ENCODE measurements around the gene FOXI2.

Gene FOXI2

DNA sequence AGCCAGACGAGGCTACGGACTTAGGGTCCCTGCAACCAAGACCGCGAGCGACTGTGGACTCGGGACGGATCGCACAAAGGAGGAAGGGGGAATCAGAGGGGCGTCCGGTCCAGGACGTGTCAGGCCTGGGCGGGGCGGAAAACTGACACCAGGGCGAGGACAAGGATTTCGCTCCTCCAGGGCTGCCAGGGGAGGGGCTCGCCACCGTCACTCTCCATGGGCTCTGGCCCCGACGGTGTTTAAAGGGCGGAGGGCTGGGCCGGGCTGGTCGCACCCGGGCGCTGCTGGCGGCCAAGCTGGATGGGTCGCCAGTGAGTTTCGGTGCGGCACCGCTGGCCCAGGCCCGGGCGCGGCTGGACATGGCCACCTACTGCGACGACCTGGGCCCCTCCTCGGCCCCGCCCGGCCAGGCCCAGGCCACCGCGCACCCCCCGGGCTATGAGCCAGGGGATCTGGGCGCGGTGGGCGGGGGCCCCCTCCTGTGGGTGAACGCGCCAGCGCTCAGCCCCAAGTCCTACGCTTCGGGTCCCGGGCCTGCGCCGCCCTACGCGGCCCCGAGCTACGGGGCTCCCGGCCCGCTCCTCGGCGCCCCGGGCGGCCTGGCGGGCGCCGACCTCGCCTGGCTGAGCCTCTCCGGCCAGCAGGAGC, at the start of gene FOXI2:
TSS of gene FOXI2 (plus strand) at position 271 of the 648 bp plus-strand sequence. CDS start at position 360, 89 bp downstream.
- no peak for DNase-seq

DNA sequence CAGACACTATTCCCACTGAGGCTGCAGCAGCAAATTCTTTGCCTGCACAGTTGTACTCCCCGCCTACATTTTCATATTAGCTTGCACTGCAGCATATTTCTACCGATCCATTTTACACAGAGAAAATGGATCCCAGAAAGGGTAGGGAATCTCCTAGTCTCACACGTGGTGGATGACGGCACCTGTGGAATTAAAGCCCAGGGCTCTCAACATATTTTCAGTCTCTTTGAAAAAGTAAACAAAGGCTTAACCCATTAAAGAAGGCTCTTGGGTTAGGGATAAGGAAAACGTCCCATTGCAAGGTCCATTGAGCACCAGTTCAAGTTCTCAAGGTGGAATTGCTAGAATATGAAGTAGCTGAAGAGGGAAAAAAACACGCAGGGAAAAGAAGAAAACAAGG, 49.4 kb upstream of the FOXI2 start:
- DNase-seq, result no peak

DNA sequence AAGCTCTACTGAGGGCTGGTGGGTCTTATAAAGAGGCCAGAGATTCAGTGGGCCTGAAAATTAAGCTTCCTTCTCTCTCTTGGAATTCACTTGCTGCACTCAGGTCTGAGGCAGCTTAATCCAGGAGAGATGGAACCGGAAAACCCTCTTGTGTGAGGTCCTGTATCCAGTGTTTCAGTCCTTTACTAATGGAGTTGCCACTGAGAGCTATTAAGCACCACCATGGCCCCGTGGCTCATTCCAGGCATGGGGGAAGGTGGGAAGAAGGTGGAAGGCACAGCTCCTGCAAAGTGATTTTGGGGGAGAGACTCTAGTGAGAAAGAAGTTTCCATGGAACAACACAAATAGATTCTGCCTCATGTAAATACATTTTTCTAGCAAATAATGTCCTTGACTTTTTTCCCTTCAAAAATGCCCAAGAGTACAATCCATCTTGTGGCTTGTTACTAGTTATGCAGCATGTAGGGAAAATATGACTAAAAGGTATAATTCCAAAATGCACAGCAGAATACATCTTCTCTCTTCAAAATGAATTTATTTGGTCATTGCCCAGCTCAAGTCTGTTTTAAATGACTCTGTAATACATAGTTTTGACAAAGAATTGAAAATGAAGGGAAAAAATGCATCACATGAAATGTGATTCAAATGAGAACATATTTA, 46.7 kb upstream of the FOXI2 start:
- no peak for DNase-seq

DNA sequence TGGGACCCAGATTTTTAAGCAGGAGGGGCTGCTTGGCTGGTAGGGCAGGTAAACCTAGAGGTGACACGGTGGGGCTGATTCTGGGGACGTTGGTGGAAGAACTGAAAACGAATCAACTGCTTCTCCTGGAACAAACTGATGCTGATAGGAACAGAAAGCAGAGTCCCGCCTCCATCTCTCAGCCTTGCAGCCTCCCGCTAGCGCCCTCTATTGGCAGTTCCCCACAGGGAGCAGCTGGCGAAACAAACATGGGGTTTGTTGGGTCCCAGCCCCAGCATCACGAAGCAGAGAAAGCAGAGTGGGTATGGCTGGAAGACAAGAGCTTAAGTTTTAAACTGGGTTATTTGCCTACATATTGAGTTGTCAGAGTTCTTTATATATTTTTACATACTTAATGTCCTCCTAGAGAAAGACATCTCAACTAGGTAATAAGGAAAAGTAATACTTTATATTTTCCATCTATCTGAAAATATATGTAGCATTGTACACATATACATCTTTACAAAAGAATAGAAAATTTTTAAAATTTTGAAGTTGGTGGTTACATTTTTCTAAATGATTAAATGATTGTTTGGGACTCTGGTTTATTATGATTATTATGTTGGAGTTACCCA, 42.3 kb upstream of the FOXI2 start:
- peak; percentile 3 for DNase-seq

DNA sequence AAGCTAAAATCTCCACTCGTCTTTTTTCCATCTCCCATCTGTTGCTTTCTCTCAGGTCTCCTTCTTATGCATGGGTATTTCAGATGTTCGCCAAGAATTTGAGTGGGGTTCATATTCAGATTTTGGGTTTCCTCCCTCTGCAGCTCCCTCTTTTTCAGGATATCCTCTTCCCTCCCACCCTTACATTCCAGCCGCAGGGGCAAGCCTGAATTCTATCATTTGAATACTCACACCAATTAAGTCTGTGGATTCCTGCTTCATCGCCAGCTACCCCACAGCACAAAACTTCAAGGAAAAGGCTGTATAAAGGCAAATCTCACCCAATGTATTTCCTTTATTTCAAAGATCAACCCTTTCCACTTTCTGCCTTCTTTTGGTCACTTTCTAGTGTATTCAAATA, 41.6 kb upstream of the FOXI2 start:
- no peak for DNase-seq

DNA sequence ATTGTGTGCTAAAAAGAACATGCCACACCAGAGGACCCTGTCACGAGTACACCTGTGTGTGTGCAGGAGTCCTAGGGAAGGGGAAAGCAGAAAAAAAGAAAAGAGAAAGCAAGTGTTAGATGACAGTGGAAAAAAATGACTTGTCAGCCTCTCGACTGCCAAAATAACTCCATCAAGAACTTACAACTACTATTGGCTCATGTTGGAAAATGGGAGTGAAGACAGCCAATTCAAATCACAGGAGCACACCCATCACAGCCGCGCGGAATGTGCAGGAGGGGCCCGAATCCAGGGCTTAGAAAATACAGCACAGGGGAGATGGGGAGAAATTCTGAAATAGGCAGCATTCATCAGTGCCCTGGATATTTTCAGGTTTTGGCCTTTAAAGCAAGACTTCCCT, 38.1 kb upstream of the FOXI2 start:
- DNase-seq, result no peak

DNA sequence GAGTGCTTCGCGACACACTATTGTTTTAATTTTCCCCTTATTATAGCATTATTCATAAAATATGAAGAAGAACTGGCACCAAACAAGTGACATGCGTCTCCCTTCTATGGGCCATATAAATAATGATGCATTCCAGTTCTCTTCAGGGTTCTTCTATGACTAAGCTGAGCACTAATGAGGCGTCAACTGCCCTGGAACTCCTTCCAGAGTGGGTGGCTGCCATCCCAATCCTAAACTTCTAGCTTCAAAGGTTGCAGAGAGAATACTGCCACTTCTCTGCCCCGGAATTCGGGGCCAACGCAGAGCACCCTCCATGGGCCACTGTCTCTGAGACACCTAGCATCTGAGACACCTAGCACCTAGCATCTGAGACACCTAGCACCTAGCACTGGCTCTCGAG, 37.7 kb upstream of the FOXI2 start:
- no peak for DNase-seq

DNA sequence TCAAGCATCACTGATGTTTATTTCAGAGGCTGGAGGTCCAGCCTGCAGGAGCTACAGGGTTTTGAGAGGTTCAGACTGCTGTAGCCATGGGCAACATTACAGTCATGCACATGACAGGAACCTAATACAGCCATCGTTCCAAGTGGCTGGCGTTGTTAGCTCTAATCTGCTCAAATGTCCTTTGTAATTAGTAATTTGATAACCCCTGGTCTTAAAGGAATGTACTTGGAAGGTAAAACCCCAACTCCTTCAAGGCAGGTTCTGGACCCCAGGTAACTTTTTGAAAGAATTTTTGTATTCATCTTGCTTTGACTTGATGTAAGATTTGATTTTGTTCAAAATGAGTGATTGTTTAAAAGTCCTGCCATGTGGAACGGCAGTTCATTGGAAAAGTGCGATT, 34.7 kb upstream of the FOXI2 start:
- DNase-seq, result no peak

DNA sequence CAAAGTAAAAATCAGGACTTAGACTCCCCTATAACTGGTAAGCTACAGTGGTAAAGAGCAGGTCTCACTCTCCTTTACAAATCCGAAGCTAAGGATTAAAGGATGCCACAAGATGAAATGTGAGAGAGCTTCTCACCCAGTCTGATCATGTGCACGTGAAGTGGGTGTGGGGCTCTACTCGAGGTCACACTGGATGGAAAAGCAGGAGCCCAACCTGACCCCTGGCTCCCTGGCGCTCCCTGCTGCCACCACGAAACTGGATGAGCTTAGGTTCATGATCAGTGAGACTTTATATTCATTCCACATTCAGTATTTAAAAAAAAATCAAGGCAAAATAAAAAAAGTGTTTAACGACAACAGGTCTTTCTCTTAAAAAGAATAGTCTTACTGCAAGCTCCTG, 21.7 kb upstream of the FOXI2 start:
- no peak for DNase-seq

DNA sequence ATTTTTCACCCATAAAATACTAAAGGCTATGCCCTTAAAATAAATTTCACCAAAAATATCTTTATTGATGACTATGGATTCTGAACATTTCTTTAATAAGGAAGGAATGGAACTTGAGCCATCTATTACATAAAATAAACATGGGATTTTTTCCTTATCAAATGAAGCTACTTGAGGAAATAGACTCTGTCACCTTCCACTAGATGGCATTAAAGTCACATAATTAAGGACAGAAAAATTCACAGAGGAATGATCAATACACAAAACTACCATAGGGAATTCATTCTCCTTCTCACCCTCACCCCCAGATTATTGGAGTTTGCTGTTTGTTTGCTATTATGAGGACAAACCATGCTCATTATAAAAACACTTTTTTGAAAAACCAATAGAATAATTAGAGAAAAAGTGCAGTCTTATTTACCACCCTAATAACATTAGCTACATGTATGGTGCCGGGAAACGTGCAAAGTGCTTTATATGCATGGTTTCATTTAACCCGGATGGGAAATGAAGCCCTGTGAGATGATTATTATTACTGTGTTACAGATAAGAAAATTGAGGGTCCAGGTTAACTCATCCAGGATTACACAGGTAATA, 21.1 kb upstream of the FOXI2 start:
- DNase-seq, result no peak

DNA sequence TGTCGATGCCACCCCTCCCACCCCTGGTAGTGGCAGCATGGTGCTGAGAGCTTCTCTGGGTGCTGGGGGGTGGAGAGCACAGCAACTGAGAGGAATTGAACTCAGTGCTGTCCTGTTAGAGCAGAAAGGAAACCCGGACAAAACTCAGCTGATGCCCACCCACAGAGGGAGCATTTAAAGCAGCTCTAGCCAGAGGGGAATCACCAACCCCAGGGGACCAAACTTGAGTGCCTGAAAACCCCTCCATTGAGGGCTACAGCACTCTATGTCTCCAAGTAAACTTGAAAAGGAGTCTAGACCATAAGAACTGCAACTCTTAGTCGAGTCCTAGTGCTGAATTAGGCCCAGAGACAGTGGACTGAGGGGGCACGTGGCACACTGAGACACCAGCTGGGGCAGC, 16.8 kb upstream of the FOXI2 start:
- DNase-seq, result no peak

DNA sequence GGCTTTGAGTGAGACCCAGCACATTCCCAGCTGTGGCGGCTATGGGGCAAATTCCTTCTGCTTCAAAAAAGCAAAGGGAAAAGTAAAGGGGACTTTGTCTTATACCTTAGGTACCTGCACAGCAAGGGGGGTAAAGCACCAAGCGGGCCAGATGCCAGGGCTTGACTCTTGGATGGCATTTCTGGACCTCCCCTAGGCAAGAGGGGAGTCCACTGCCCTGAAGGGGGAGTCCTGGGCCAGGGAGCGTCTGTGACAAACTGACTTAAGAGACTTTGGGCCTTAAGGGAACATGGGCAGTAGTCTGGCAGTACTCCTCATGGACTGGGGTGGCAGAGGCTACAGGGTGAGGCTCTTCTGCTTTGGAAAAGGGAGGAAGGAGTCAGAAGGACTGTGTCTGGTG, 16.1 kb upstream of the FOXI2 start:
- DNase-seq, result no peak

DNA sequence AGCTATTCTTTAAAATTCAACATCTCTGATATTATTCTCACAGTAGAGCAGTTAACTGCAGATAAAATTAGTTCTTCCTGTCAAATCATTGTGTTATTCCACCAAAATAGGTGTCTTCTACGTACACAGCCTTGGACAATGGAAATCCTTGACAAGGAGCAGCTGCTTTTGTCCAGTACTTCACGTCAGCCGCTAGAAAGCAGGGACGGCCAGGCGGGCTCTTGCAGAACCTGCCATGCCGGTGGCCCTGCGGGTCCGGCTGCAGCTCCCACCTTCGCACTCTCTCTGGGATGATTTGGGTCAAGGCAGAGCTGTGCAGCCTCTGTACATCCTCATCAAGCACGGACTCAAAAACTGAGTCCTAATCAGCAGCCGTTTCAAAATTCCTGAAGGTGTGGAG, 2.2 kb upstream of the FOXI2 start:
- DNase-seq, result no peak

DNA sequence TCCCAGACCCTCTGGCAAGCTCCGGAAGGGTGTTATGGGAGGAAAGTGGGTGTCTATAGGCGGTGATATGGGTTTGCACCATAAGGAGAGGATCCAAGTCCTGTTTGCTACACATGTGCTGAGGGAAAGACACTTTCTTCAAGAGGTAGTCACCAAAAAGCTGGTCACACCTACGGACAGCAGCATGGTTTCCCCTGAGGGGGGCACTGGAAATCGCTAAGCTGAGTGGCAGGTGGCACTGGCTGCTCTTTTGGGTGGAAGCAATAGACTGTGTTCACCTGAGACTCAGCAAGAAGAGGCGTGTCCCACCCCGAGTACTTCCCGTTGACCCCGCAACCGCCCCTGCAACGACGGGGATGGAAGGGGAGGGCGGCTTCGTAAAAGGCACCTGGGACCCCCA, 1.8 kb upstream of the FOXI2 start:
- no peak for DNase-seq

DNA sequence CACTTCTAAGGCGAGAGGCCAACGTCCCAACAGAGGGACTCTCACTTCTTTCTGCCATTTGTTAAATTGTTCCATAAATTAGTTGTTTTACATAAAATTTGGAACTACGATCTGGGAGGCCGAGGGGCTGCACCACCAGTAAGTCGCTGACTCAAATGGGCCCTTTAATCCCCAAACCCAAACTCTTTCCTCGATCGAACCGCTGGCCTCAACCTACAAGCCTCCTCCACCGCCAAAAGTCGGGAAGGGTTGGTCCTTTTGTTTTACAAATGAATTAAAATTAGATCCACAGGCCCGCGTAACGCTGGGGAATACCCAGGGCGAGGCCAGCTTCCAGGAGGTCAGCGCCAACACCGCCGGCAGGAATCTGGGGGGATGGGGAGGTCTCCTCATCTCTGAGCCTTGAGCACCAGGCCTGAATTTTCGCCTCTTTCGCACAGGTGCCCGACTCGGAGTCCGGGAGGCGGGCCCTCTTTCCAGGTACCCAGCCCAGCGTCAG, 1.2 kb upstream of the FOXI2 start:
- no peak for DNase-seq

DNA sequence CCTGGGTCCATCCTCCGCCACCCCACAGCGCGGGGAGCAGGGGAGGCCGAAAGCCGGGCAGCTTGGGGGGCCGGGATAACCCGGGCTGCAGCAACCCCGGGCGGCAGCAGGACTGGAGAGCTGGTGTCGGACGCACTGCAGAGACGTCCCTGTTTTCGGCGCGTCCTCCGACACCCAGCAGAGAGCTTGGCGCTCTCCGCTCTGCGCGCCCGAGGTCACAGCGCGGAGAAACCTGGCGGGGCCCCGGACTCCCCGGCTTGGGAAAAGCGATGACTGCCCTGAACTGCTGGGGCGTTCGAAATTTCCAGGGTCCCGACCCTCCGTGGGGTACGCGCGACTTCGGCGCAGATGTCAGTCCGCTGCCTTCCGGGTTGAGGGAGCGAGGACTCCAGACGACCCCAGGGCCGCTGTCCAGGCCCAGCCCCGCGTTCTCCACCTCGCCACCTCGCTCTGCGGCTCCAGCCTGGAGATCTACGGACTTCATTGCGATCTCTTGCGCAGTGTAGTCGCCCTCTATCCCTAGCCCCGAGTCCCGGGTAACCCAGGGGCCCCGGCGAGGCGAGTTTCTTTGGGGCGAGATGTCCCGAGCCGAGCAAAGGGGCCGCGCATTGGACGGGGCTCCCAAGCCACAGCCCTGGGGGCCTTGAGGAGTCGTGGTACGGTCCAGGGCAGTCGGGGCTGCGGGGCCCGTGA, 617 bp upstream of the FOXI2 start:
- no peak for DNase-seq

DNA sequence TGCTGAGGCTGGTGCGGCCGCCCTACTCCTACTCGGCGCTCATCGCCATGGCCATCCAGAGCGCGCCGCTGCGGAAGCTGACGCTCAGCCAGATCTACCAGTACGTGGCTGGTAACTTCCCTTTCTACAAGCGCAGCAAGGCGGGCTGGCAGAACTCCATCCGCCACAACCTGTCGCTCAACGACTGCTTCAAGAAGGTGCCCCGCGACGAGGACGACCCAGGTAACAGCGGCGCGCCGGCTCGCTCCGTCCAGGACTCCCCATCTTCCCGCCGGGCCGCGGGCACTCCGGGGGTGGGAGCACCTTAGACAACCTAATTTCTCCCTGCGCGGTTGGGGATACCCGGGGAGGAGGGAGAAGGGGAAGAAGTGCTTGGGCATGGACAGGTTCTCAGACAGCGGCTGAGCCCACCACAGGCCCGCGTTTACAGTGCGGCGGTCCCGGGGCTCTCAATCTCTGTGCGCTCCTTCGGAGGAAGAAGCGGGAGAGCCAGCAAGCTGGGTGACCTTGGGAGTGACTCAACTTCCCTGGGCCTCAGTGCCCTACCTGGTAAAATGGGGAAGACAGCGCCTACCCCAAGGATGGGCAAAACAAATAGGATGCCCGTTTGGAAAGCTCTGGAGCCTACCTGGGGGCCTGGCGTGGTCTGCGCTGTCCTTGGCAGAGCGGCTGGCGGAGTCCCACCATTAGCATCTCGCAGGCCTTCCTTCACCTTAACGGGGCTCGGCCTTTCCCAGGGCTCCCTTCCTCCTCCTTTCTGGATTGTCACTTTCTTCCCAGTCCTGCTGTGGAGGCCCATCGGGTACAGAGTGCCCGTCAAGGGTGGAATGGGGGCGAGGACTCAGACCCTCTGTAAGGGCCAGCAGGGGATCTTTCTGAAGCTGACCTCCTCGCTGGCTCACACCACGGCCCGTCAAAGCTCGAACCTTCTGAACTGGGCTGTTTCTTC, 852 bp downstream of the FOXI2 start:
- DNase-seq, result no peak

DNA sequence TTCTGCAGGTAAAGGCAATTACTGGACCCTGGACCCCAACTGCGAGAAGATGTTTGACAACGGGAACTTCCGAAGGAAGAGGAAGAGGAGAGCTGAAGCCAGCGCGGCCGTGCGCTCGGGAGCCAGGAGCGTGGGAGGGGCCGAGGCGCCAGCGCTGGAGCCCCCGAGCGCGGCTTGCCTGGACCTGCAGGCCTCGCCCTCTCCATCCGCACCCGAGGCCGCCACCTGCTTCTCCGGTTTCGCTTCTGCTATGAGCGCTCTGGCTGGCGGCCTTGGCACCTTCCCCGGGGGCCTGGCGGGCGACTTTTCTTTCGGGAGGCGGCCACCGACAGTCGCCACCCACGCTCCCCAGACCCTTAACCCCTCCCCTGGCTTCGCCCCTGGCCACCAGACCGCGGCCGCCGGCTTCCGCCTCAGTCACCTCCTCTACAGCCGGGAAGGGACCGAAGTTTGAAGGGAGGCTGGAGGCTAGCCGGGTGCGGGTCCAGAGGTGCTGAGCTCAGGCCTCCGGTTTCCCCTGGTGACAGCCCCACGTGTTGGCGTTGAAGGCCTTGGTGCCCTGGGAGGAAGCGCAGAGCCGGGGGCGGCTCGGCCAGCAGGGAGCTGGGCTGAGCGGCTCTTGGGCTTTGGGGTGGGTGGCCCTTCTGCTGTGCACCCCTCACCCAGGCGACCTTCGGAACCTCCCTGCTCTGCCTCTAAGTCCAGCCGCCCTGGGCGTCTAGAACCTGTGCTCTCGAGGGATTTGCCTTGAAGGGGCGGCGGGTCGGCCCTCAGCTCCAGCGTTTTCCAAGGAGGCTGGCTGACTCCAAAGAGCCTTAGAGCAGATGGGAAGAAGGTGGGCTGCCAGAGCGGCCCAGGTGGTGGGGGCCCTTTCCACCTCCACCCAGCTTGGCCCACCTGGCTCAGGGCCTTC, 1.8 kb downstream of the FOXI2 start:
- no peak for DNase-seq

DNA sequence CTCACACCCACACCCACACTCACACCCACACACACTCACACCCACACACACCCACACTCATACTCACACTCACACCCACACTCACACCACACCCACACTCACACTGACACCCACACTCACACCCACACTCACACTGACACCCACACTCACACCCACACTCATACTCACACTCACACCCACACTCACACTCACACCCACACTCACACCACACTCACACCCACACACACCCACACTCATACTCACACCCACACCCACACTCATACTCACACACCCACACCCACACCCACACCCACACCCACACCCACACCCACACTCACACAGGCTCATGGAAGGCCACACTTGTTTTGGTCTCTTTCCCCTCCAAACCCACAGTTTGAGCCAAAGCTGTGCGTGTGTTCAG, 2.9 kb downstream of the FOXI2 start:
- DNase-seq, result no peak

DNA sequence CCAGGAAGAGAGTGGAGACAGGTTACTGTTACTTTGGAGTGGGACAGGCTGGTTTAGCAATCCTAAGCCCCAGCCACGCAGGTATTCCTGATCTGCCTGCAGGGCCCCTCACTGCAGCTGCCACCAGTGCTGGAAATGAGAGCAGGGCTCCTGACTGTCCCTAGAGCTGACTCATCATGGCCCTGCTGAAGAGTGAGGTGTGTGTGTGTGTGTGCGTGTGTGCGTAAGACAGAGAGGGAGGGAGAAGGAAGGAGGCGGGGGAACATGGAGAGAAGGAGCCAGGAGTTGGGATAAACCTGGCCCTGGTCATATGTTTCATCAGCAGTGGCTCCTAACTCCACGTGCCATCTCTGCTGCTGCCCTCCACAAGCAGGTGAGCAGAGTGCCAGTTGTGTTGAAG, 3.6 kb downstream of the FOXI2 start:
- DNase-seq, result no peak

DNA sequence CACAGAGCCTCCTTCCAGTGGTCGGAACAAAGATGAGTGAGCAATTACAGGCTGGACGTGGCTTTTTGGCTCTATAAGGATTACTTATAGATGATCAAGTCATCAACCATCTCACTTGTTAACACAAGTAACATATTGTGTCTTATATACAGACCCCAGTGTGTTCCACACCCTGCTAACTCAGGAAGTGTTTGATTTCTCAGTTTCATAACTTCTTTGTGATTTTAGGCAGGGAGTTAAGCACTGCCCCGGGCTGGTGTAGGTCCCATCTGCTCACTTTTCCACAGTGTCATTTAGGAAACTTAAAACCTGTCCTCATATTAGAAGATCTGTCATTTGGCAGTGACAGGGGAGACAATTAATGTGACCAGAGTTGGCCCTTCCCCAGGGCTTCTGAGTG, 6.2 kb downstream of the FOXI2 start:
- DNase-seq, result no peak
